ENCODE results near the gene RNF187. TPM values are rescaled to one million over a fixed set of nuclear protein-coding genes. Genes with fewer than 3 reads are reported as not detected.

Gene RNF187
- total RNA-seq, 1 donor from 2014 or later: 201 TPM

- Mint-ChIP-seq H3K4me1 (ENCODE audit: low read depth, unreplicated experiment) (peaks cover 12% of the 10 kb centered on the region), H3K36me3 (ENCODE audit: unreplicated experiment) (peaks cover 5% of the 10 kb centered on the region), H3K27me3 (ENCODE audit: unreplicated experiment) (peaks cover 5% of the 10 kb centered on the region), H3K4me3 (ENCODE audit: unreplicated experiment) (peak overlapping the region; percentile 88), H3K9me3 (ENCODE audit: unreplicated experiment) (peaks cover 11% of the 10 kb centered on the region), H3K27ac (ENCODE audit: unreplicated experiment) (peak overlapping the region; percentile 95)
- TF ChIP-seq, protein P1, sequence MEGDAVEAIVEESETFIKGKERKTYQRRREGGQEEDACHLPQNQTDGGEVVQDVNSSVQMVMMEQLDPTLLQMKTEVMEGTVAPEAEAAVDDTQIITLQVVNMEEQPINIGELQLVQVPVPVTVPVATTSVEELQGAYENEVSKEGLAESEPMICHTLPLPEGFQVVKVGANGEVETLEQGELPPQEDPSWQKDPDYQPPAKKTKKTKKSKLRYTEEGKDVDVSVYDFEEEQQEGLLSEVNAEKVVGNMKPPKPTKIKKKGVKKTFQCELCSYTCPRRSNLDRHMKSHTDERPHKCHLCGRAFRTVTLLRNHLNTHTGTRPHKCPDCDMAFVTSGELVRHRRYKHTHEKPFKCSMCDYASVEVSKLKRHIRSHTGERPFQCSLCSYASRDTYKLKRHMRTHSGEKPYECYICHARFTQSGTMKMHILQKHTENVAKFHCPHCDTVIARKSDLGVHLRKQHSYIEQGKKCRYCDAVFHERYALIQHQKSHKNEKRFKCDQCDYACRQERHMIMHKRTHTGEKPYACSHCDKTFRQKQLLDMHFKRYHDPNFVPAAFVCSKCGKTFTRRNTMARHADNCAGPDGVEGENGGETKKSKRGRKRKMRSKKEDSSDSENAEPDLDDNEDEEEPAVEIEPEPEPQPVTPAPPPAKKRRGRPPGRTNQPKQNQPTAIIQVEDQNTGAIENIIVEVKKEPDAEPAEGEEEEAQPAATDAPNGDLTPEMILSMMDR (IDR thresholded peaks at IDR 0.05; ENCODE audit: partially characterized antibody, unreplicated experiment): no peak
- no peak for DNase-seq
These were observed 3.2 kb downstream of the RNF187 start for GRCh38 chr1:228490120-228491078.

- no peak for DNase-seq
- H3K4me3 Mint-ChIP-seq (ENCODE audit: unreplicated experiment): no peak overlapping the region
- H3K36me3 Mint-ChIP-seq (ENCODE audit: unreplicated experiment): peaks cover 5% of the 10 kb centered on the region
- H3K4me1 Mint-ChIP-seq (ENCODE audit: low read depth, unreplicated experiment): peaks cover 12% of the 10 kb centered on the region
- H3K9me3 Mint-ChIP-seq (ENCODE audit: unreplicated experiment): peaks cover 8% of the 10 kb centered on the region
- H3K27ac Mint-ChIP-seq (ENCODE audit: unreplicated experiment): no peak overlapping the region
- H3K27me3 Mint-ChIP-seq (ENCODE audit: unreplicated experiment): peaks cover 2% of the 10 kb centered on the region
- TF ChIP-seq, protein P1 (IDR thresholded peaks at IDR 0.05; ENCODE audit: partially characterized antibody, unreplicated experiment): no peak
These were observed 6.2 kb downstream of the RNF187 start for GRCh38 chr1:228493141-228494043.

- Mint-ChIP-seq H3K4me1 (ENCODE audit: low read depth, unreplicated experiment) (peaks cover 12% of the 10 kb centered on the region), H3K36me3 (ENCODE audit: unreplicated experiment) (peaks cover 5% of the 10 kb centered on the region), H3K27me3 (ENCODE audit: unreplicated experiment) (peaks cover 2% of the 10 kb centered on the region), H3K27ac (ENCODE audit: unreplicated experiment) (no peak overlapping the region), H3K9me3 (ENCODE audit: unreplicated experiment) (peaks cover 8% of the 10 kb centered on the region), H3K4me3 (ENCODE audit: unreplicated experiment) (no peak overlapping the region)
- TF ChIP-seq, protein P1 (IDR thresholded peaks at IDR 0.05; ENCODE audit: partially characterized antibody, unreplicated experiment): no peak
- no peak for DNase-seq
These were observed 6.8 kb downstream of the RNF187 start for GRCh38 chr1:228494044-228494353.

GRCh38 chr1:228494391-228494790 is 7.2 kb downstream of the RNF187 start:
- Mint-ChIP-seq H3K36me3 (ENCODE audit: unreplicated experiment) (peaks cover 5% of the 10 kb centered on the region), H3K27me3 (ENCODE audit: unreplicated experiment) (peaks cover 3% of the 10 kb centered on the region), H3K9me3 (ENCODE audit: unreplicated experiment) (peaks cover 7% of the 10 kb centered on the region), H3K27ac (ENCODE audit: unreplicated experiment) (no peak overlapping the region), H3K4me1 (ENCODE audit: low read depth, unreplicated experiment) (peaks cover 11% of the 10 kb centered on the region), H3K4me3 (ENCODE audit: unreplicated experiment) (no peak overlapping the region)
- no peak for DNase-seq
- TF ChIP-seq, protein P1 (IDR thresholded peaks at IDR 0.05; ENCODE audit: partially characterized antibody, unreplicated experiment): no peak
